D721Med (cell line): ENCODE results near the gene EMD.

Source experiments
- DNase-seq: peaks from one replicate; pipeline ENCODE4 v3.0.0; 2011; ENCODE audit warnings: low spot score; ENCODE audit not compliant: insufficient read length
- FAIRE-seq: peaks from 2 replicates; lab custom pipeline; 2011; peaks lifted over from hg19 to GRCh38; lab: Jason Lieb, UNC
- TF ChIP-seq, protein P1 (sequence below): IDR thresholded peaks from 2 replicates; pipeline ENCODE4 v1.5.1; 2012; ENCODE audit warnings: mild to moderate bottlenecking, control low read depth; ENCODE audit not compliant: insufficient read depth; ENCODE audit errors: missing control alignments

The EMD gene

DNA sequence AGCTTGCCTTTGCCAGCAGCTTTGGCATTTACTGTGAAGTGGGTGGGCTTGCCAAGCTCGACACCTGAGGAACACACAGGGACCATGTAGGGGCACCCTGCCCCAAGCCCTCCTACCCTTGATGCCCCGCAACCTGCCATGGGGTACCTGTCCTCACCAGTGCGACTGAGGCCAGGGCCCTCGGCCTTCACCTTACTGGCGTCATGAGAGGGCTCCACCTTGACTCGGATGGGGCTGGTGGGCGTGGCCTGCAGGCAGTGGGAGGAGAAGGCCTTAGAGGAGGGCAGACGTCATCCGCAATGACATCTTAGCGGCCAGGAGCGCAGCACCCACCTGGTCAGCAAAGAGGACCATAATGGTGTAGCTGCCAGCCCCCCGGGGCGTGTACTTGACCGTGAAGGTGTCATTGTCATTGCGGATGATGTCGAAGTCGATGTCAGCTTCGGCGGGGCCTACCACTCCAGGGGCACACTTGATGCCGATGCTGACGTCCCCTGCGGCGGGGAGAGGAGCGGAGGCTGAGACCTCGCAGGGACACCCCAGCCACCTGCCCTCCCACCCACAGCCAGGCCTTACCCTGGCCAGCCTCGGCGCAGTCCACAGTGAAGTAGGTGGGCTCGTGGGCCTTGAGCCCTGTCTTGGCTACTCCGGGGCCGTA, 16.9 kb upstream of the EMD start:
- no peak for DNase-seq
- TF ChIP-seq, protein P1, sequence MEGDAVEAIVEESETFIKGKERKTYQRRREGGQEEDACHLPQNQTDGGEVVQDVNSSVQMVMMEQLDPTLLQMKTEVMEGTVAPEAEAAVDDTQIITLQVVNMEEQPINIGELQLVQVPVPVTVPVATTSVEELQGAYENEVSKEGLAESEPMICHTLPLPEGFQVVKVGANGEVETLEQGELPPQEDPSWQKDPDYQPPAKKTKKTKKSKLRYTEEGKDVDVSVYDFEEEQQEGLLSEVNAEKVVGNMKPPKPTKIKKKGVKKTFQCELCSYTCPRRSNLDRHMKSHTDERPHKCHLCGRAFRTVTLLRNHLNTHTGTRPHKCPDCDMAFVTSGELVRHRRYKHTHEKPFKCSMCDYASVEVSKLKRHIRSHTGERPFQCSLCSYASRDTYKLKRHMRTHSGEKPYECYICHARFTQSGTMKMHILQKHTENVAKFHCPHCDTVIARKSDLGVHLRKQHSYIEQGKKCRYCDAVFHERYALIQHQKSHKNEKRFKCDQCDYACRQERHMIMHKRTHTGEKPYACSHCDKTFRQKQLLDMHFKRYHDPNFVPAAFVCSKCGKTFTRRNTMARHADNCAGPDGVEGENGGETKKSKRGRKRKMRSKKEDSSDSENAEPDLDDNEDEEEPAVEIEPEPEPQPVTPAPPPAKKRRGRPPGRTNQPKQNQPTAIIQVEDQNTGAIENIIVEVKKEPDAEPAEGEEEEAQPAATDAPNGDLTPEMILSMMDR = no peak
- no peak for FAIRE-seq

DNA sequence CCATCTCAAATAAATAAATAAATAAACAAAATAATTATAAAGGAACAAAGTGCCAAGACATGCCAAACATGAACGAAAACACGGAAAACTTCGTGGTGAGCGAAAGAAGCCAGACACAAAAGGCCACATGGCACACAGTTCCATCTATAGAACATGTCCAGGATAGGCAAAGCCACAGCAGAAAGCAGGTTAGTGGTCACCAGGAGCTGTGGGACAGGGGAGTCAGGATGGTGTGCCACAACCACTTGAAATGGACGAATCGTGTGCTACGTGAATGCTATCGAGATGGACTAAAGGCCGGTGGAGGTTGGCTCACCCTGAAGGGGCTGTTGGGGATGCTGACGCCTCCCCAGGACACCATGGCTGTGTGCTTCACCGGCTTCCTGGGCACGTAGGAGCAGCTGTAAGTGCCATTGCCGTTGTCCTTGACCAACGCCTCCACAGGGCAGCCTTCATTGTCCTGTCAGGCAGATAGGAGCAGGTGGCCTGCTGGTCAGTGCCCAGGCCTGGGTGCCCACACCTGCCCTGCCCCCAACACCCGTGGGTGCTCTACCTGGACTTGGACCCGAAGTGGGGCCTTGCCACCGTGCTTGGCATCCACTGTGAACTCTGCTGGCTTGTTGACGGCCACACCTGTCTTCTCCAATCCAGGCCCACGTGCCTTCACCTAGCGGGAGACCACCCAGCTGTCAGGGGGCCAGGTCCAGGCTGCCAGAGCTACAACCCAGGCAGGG, 15.2 kb upstream of the EMD start:
- FAIRE-seq (no peak), DNase-seq (no peak)
- TF ChIP-seq, protein P1 = no peak

DNA sequence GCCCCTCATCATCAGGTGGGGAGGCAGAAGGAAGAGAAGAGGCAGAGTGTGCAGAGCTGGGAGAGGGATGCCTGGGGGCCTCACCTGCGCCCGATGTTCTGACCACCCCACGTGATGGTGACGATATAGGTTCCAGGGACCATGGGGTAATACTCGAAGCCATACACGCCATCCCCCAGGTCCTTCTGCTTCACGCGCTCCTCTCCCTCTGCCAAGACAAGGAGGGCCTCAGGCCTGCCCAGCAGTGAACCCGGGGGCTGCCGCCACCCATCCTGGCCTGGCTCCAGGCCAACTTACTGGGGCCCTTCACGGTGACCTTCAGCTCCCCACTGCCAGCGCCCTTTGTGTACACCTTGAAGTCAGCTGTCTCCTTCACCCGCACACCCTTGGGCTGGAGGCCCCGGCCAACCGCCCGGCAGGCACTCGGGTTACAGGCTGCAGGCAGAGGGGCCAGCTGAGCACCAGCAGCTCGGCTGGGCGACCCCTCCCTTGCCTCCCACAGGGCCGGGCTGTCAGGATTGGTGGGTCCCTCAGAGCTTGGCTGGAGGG, 14.0 kb upstream of the EMD start:
- TF ChIP-seq, protein P1 = no peak
- DNase-seq = no peak
- no peak for FAIRE-seq

DNA sequence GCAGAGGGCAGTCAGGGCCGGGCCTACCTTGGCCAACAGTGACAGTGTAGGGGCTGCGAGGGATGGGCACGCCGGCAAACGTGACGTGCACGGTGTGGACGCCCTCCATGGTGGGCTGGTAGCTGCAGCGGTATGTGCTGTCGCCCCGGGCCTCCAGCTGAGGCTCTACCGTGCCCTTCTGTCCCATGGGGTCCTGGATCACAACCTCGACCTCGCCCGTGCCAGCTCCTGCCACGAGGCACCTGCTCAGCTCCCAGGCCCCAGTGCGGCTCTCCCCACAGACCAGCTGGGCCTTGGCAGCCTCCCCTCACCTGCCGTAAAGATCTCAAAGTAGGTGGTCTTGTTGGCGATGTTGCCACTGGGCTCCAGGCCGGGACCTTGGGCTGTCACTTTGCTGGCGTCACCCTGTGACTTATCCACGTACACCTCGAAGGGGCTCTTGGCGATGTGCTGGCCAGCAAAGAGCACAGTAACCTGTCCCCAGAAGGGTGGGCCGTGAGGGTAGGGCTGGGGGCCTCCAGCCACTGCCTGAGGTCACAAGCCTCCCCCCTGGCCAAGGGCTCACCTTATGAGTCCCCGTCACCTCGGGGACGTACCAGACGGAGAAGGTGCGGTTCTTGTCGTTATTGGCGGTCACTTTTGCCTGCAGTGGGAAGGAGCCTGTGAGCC, 13.0 kb upstream of the EMD start:
- DNase-seq = no peak
- TF ChIP-seq, protein P1 = no peak
- no peak for FAIRE-seq

DNA sequence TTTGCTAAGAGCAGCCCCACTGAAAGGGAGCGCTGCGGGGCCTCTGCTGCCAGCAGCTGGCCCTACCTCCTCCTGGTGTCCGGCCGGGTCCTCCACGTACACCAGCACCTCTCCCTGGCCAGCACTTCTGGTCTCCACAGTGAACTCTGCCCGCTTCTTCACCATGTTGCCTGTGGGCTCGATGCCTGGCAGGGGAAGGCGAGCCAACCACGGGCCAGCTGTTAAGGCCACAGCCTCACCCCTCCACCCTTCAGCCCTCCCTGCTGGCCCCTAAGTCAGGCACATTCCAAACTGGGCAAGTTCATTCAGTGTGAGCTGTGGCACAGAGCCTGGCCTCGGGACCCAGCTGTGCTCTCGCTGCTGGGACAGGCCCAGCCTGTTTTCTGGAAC, 12.4 kb upstream of the EMD start:
- DNase-seq (no peak), FAIRE-seq (no peak)
- TF ChIP-seq, protein P1 = no peak

DNA sequence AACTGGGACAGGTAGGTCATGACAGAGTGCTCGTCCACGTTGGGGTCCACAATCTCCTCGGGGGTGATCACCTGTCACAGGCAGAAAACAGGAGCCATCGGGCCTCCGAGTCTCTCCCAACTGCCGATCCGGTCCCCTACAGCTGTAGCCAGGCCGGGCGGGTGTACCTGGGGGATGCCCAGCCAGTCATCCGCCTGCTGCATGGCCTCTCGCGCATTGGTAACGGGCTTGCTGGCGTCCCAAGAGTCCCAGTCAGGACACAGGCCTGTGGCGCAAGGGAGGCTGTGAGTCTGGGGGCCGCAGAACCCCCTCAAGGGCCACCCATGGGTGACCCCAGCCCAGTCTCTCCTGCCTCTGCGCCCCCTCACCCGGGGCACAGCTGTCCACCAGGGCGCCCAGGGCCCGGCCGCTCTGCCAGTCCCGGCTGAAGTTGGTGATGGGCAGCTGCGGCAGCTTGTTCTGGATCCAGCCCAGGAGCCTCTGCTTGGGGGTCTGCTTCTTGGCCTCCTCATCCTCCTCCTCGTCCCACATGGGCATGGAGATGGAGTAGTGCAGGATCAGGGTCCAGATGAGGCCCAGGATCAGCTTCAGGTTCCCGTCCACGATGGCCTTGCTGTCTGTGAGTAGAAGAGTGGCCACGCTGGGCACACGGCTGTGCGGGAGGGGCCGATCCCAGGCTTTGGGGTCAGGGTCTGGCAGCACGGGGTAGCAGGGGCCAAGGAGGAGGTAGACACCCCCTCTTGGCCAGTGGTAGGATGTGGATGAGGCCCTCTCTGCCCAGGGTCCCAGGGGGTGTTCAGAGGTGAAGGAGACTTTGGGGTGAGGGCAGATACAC, 11.4 kb upstream of the EMD start:
- FAIRE-seq (no peak), DNase-seq (no peak)
- TF ChIP-seq, protein P1 = no peak
